ENCODE results near the gene POLD2.

Gene POLD2

DNA sequence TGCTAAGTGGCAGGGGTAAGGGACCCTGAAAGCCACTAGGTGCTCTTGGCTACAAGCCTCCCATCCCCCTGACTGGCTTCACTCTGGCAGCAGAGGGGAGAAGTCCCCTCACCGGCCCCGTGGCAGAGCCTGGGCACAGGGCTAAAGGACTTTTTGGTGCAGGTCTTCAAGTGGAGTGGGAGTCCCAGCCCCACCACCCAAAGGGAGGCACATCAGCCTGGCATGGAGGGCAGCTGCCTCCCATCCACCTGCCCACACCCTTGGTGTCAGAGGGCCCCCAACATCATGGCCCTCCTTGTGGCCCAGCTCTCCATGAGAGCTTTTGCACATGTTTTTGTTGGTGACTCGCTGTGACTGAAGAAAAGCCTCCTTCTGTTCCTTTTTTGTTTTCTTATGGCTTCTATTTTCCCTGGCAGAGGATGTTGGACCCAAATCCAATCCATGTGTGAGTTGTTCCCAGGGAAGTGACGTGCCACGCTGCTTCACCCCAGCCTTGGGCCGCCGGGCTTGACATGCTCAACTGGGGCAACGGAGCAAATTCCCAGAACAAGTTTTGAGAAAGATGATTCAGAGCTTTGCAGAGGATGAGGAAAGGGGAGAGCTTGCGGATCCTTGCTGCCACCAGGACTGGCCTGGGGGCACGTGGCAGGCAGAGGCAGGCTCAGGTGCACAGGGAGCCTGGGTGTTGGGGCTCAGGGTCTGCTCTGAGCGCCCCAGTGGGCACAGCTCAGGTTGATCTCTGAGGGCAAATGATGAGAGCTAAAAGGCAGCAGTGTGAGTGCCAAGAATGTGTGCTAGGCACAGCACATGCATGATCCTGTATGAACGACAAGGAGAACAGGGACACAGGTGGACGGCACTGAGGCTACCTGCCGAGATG lies 21.1 kb downstream of the POLD2 start:
- DNase-seq (ENCODE audit: low read depth) = no peak

DNA sequence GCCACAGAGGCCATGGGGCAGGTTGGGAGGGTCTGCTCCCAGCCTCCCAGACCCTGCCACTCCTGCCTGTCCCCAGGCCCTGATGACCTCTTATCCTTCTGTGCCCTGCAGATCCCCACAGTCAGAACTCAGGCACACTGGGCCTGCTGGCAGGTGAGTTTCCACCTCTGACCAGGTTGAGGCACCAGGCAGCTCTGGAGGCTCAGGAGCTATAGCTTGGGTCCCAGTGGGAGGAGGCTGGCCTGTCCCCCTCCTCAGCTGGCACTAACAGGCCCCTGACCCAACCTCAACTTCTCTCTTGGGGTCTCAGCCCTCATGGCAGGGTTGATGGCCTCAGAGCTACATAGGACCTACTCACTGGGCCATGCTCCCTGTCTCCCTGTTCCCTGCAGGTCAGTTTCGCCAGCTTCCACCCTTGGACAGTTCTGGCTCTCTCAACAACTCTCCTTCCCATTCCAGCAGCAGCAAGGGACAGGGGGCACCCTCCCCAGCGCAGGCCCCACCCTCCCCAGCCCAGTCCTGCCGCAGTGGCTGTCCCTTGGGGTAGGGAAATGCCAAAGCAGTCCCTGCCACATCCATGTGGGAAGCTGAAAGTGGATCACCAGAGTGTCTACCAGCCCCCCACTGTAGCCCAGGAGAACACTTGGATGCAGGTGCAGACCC lies 21.9 kb downstream of the POLD2 start:
- no peak for DNase-seq (ENCODE audit: low read depth)

DNA sequence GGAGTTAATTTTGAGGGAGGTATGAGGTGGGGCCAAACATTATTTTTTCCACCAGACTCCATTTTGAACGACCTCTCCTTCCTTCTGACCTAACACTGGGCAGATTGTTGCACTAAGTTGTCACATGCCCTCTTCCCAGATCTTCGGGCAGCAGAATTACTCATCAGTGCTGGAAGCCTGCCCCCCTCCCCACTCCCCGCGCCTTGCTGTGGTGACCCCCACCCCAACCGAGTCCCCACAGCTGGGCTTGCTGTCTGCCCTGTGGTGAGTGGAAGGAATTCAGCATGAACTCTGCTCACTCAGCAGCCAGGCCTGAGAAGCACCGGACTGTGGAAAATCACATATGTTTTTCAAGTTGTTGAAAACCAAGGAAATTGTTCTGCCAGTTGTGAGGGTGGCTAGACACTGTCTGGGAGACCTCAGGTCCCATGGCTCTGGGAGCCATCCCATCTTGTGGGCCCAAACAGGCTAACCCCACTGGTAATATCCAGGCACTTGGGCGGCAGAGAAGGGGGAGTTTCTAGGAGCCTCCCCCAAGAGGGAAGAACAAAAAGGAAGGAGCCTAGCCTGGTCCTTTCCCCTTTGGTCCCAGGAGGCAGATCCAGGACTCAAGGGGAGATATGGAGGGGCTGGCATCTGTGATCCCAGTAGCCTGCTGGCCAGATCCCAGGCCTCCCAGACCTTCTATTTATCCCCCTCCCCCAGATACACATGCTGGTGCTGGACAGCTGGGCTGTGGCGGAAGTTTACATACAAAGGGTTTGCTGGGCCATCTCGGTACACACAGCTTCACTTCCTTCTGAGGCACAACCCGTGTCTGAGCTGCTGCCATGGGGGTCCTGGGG lies 22.7 kb downstream of the POLD2 start:
- no peak for DNase-seq (ENCODE audit: low read depth)

DNA sequence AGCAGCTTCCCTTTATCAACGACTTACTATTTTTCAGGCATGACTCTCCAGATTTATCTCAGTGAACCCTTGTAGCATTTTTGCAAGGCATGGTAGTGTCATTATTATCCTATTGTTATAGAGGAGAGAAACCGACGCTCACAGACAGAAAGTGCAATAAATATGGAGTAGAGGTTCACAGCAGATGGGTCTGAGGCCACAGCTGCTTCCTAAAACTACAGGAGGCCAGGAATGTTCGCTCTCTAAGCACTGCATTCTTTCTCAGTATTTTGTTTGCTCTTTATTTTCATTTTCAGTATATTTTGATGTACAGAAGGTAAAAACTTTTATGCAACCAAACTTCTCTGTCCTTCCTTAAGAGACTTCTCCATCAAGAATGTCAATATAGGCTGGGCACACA lies 23.7 kb downstream of the POLD2 start:
- no peak for DNase-seq (ENCODE audit: low read depth)

DNA sequence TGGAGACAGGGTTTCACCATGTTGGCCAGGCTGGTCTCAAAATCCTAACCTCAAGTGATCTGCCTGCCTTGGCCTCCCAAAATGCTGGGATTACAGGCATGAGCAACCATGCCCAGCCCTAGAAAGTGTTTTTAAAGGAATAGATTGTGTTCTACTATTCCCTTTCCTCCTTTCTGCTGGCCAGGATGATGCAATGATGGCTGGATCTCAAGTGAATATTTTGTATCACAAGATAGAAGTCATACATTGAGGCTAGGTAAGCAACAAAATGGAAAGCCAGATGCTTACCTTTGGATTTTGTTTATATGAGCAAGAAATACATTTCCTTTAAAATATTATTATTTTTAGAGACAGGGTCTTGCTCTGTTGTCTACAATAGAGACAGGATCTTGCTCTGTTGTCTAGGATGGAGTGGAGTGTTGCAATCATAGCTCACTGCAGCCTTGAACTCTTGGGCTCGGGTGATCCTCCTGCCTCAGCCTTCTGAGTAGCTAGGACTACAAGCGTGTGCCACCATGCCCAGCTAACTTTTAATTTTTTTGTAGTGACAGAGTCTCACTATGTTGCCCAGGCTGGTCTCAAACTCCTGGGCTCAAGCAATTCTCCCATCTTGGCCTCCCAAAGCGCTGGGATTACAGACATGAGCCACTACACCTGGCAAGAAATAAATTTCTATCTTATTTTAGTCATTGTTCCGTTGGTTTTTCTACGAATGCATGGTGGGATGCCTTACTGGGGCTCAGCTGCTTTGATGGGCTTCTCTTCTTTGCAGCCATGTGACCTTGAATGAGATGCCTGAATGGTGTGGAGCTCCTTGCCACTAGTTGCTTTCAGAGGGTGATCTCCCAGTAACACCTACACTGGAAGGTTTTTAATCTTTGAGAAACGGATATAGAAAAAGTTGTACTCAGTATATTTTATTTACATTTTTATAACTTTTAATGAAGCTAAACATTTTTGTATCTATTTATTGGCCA lies 25.0 kb downstream of the POLD2 start:
- no peak for DNase-seq (ENCODE audit: low read depth)

DNA sequence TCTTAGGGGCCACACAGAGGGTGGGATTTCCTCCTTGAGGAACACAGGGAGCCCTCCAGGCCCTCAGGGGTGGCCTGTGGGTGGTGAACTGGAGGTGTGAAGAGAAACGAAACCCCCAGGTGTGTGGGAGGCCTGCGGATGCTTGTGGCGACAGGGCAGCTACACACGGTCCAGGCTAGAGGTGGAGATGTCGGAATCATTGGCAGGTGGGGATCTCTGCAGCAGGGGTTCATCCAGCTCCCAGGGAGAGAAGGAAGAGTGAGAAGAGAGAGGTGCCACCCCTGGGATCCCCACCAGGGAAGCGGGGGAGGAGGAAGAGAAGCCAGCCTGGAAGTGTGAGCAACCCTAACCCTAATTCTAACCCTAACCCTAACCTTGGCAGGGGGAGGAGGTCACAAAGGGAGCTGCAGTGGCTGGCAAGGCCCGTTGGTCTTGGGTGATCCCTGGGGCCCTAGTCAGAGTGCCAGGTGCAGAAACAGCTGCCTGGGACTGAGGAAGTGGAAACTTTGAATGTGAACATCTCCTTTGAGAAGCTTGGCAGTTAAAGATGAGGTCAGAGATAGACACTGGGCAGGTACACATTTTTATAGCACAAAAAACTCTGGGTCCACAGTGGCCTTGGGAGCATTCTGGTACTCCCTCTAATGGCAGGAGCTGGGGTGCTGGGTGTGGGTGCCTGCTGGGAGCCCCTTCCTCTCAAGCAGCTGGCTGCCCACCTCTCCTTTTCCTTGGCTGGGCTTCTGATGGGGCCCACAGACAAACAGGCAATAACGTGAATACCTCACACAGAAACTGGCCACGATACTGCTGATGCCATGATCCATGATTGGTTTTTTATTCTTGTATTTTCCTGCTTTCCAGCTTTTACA lies 26.1 kb downstream of the POLD2 start:
- no peak for DNase-seq (ENCODE audit: low read depth)

DNA sequence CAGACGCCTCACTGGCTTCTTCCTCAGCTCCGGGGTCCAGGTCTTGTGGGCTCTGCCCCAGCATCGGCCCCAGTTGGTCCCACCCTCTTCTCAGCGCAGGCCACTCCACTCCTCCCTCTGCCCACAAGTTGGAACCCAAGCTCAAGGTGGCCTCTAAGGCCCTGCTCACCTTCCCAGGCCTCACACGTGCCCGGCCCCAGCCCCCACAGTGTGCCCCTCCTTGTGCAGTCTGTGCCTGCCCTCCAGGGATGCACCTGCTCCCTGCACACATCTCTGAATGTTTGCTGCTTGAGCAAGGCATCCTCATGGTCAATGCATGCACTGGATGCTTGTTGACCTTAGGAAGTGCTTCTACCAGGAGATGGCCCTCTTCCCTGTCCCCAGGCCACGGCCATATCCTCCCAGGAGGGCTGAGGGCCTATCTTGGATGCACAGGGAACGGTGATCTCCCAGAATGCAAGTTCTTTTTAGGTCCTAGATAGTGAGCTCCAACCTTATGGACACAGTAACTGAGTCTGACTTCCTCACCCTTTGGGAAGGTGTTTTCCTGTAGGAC lies 26.9 kb downstream of the POLD2 start:
- DNase-seq (ENCODE audit: low read depth) = no peak

DNA sequence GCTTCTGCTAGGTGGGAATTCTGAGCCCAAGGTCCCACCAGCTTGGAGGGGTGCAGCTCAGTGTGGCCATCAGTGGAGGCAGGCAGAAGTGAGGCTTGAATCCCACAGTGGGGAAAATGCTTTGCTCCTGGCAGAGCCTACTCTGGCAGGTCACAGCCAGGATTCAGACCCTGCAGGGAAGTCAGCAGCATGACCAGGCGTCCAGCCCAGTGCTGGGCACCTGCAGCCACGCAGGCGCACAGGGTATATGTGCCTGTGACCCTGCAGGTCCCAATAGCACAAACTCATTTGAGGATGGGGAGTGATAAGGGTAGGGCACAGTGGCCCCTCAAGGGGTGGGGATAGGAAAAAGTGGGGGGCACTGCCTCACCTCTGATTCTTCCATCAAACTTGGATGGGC lies 27.6 kb downstream of the POLD2 start:
- no peak for DNase-seq (ENCODE audit: low read depth)

DNA sequence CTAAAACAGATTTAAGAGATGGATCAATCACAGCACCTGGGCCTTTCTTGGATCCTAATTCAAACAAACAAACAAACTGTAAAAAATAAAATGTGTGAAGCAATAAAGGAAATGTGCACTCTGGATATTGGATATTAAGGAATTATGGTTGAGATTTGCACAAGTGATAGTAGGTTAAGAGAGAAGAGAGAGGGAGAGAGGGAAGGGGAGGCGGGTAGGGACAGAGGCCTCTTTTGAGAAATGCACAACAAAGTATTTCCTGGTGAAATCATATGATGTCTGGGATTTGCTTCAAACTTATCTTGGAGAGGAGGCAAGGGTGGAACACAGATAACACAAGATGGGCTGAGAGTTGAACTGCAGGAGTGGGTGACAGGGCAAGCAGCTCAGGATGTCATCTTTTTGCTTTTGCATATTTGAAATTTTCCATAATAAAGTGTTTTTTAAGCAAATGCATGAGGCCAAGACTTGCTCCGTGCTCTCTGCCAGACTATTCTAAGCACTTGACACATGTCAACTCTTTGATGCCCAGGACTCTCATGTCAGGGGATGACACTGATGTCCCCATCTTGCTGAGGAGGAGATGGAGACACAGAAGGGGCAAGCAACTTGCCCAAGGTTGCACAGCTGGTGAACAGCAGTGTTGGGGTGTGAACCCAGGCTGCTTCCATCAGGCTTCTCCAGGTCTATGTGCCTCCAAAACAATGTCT lies 28.3 kb downstream of the POLD2 start:
- no peak for DNase-seq (ENCODE audit: low read depth)

DNA sequence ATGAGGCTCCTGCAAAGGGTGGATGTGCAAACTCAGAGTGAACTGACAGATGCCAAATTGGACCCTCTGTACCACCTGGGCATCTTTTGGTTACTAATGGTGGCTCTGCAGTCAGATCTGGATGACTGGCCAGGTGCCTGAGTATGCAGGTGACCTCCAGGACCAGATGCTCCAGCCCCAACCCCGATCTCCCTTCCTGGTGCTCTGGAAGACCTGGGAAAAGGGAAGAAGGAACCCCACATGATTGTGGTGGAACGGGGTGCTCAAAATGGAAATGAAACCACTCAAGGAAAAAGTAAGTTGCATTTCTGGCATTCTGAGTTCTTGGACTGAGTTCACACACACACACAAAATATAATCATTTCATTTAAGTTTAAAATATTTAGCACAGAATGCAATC lies 29.0 kb downstream of the POLD2 start:
- no peak for DNase-seq (ENCODE audit: low read depth)

DNA sequence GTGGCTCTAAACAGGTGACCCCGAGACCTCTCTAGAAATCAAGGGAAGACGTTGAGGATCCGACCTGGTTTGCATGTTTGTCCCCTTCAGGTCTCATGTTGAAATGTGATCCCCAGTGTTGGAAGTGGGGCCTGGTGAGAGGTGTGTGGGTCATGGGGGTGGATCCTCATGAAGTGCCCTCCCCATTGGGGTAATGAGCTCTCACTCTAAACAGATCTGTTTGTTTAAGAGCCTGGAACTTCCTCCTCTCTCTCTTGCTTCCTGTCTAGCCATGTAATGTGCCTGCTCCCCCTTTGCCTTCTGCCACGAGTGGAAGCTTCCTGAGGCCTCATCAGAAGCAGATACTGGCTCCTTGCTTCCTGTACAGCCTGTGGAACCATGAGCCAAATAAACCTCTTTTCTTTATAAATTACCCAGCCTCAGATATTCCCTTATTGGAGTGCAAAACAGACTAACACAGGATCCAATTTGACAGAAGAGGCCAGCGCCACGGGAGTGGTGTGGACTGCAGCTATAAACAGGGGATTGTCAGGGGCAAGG lies 30.2 kb downstream of the POLD2 start:
- no peak for DNase-seq (ENCODE audit: low read depth)

DNA sequence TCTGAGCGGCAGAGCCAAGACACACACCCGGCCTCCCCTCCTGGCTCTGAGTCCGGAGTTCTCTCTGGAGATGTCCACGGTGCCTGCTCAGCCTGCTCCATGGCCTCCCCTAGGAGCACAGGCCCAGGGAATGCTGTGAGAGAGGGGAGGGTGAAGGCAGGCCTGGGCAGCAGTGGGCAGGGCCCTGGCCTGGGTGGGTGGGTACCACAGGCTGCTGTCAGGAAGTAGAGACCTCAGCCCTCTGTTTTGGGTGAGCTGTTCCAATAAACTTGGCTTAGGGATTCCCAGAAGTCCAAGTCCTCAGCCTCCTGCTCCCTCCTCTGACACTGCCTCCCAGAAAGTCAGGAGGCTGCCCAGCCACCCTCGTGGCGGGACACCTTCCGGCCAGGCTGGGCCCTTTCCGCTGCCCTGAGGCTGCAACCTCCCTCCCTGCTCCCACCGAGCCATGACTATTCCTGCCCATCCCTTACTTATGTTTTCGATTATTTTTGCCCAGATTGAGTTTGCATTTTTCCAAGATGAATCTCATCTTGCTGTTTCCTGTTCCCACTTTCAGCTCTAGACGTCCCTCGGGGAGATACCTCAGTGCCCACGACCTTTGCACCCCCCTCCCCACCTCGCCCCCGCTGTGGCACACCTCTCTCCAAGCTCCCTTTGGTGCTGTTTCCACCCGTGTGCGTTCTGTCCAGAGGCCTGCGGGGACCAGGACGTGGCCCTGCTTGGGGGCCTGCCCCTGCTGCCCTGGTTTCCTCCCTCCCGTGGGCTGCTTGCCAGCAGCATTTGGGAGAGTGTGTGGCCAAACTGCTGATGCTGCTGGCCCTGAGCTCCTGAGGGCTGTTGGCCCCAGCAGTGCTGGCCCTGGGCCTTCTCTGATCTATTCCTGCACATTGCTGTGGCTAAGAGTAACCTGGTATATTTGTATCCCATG lies 35.2 kb downstream of the POLD2 start:
- DNase-seq (ENCODE audit: low read depth) = no peak

DNA sequence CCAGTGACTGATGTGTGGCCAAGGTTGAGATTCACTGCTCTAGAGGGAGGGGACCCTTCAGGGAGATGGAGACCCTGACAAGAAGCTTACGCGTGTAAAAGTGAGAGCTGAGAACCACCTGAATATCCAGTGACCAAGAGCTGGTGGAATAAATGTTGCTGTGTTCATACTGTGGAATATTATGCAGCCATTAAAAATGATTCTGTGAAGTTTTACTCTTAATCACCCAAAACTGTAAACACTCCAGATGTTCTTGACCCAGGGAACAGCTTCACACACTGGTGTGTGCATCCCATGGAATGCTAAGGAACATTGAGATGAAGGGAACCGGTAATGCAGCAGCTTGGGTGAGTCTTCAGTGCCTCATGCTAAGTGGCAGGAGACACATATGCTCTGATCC lies 36.7 kb downstream of the POLD2 start:
- no peak for DNase-seq (ENCODE audit: low read depth)

DNA sequence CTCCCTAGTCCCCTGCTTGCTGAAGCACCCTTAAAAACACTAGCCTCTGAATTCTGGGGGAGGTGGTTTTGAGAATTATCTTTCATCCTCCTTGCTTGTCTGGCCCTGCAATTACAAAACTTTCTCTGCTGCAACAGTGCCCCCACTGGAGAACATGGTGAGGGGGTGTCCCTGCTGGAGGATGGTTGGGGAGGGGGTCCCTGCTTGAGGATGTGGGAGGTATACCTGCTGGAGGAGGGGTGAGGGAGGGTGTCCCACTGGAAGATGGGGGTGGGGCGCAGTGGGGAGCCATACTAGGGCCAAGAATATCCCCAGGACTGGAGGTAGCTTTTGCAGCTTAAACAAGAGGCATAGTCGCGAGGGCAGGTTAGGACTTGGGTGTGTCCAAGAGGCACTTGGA lies 37.8 kb downstream of the POLD2 start:
- DNase-seq (ENCODE audit: low read depth) = no peak

DNA sequence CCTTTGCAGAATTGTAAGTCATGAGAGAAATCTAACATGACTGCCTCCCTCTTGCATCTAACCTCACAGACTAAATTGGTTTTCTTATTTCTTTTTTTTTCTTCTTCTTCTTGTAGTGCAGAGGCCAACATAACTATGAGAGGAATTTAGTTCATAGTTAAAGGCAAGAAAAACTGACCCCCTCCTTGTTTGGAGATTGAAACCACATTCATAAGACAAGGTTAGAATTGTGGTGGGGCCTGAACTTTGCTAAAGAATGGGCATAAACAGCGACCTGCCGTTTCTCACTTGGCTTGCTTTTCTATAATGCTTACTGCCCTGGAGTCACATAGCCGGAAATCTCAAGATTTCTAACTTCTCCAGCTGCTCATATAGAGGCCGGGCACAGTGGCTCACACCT lies 38.6 kb downstream of the POLD2 start:
- DNase-seq (ENCODE audit: low read depth) = no peak

DNA sequence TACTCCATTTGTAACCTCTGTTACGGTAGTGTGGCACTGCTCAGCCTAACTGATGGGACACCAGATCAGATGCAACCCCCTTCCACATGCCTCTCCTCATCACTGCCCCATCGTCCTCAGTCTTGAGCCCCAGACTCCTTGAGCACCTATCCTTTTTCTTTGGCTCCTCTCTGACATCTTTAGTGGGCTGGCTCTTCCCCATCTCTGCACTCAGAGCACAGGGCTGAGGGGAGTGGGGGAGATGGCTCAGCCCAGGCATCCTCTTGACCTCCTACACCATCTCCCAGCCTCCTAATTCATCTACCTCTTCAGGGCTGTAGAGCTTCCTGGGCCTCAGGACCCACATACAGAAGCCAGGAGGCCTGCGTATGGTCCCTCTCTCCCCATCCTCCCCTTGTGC lies 39.6 kb downstream of the POLD2 start:
- DNase-seq (ENCODE audit: low read depth) = no peak

DNA sequence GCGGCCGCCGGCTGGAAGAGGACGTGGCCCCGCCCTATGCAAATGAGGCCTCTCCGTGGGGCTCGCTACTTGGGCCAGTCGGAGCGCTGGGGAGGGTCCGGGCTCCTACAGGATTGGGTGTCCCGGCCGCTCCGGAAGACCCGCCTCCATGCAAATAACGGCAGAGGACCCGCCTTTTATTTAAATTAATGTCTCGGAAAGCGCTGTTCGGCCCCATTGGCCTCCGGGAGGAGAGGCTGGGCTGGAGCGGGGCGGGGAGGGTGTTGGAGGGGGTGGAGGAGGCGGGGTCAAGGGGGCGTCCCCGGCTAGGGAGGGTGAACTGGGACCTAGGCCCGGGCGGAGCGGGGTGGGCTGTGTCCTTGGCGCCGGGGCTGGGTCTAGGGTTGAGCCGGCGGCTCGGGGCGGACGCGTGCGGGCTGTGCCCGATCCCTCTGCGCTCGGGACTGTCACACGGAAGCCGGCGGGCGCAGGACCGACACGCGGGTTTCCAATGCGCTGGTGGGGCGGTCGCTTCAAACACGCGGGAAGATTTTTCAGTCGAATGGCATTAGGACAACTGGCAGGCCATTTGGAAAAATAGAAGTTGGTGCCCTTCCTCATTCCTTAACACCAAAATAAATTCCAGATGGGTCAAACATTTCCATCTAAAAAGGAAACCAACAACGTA lies 40.7 kb downstream of the POLD2 start:
- peak; percentile 98 for DNase-seq (ENCODE audit: low read depth)
